Measurements from ENCODE around the gene PKDCC. TPM values are rescaled to one million over a fixed set of nuclear protein-coding genes. Genes with fewer than 3 reads are reported as not detected.
A peak's percentile ranks its signal among the peaks of the same experiment; 100 is the strongest.

PKDCC gene
- total RNA-seq, 1 donor from 2014 or later = 9.6 TPM

DNA sequence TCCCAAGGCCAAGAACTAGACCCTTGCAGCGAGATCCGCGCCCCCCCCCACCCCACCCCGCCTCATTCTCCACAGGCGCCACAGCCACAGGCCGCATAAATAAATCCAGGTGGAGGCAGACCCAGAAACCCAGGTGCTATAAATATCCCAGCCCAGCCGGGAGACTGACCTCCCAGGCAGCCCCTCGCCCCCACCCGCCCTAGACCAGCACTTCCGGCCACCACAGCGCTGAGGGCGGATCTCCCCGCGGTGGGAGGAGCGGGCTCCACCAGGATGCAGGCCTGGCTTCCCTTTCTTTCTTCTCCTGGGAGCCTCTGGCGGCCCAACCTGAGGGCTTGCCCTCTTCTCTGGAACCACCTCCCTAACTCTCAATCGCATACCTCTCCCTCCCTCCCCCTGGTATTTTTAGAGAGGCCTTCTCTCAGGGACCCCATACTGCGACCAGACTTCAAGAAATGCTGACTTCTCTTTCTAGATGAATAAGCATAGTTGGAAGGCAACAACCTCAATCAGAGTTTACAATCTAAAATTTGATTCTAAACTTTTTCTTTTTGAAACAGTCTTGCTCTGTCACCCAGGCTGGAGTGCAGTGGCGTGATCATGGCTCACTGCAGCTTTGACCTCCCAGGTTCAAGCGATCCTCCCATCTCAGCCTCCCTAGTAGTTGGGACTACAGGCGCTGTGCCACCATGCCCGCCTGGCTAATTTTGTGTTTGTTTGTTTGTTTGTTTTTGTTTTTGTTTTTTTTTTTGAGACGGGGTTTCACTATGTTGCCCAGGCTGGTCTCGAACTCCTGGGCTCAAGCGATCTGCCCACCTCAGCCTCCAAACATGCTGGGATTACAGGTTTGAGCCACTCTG is 55.0 kb downstream of the PKDCC start:
- peak; percentile 72 for DNase-seq (ENCODE audit: low spot score)
- H3K4me3 Mint-ChIP-seq (ENCODE audit: unreplicated experiment) = peak overlapping the region; percentile 38
- TF ChIP-seq, protein P1, sequence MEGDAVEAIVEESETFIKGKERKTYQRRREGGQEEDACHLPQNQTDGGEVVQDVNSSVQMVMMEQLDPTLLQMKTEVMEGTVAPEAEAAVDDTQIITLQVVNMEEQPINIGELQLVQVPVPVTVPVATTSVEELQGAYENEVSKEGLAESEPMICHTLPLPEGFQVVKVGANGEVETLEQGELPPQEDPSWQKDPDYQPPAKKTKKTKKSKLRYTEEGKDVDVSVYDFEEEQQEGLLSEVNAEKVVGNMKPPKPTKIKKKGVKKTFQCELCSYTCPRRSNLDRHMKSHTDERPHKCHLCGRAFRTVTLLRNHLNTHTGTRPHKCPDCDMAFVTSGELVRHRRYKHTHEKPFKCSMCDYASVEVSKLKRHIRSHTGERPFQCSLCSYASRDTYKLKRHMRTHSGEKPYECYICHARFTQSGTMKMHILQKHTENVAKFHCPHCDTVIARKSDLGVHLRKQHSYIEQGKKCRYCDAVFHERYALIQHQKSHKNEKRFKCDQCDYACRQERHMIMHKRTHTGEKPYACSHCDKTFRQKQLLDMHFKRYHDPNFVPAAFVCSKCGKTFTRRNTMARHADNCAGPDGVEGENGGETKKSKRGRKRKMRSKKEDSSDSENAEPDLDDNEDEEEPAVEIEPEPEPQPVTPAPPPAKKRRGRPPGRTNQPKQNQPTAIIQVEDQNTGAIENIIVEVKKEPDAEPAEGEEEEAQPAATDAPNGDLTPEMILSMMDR (IDR thresholded peaks at IDR 0.05; ENCODE audit: unreplicated experiment) = no peak
- peaks cover 15% of the 10 kb centered on the region for H3K4me1 Mint-ChIP-seq (ENCODE audit: unreplicated experiment)
- peak overlapping the region; percentile 81 for H3K27ac Mint-ChIP-seq (ENCODE audit: unreplicated experiment)
- no peaks in the 10 kb centered on the region for H3K9me3 Mint-ChIP-seq (ENCODE audit: unreplicated experiment)
- peaks cover 24% of the 10 kb centered on the region for H3K27me3 Mint-ChIP-seq (ENCODE audit: unreplicated experiment)
- peaks cover 8% of the 10 kb centered on the region for H3K36me3 Mint-ChIP-seq (ENCODE audit: low read depth, unreplicated experiment)

DNA sequence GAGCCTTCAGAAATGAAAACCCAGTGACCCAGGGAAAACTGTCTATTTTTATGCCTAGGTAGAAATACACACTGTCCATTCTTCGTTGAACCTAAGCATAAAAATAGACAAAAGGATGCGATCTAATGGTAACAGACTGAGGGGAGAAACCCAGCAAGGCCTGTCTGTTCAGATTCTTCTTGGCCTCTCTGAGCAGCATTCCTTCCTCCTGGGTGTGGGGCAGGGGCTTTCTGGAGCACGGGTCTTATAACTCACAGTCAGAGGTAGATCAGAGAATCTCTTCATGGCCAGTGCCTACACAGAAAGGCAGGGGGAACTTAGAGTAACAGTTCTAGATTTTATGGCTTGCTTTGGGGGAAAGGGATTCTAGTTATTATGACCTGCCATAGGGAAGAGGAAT is 56.0 kb downstream of the PKDCC start:
- Mint-ChIP-seq H3K4me1 (ENCODE audit: unreplicated experiment) (peaks cover 15% of the 10 kb centered on the region), H3K36me3 (ENCODE audit: low read depth, unreplicated experiment) (peaks cover 8% of the 10 kb centered on the region), H3K9me3 (ENCODE audit: unreplicated experiment) (no peaks in the 10 kb centered on the region), H3K27me3 (ENCODE audit: unreplicated experiment) (peaks cover 22% of the 10 kb centered on the region), H3K4me3 (ENCODE audit: unreplicated experiment) (no peak overlapping the region), H3K27ac (ENCODE audit: unreplicated experiment) (no peak overlapping the region)
- DNase-seq (ENCODE audit: low spot score) = no peak
- TF ChIP-seq, protein P1 (IDR thresholded peaks at IDR 0.05; ENCODE audit: unreplicated experiment) = no peak

DNA sequence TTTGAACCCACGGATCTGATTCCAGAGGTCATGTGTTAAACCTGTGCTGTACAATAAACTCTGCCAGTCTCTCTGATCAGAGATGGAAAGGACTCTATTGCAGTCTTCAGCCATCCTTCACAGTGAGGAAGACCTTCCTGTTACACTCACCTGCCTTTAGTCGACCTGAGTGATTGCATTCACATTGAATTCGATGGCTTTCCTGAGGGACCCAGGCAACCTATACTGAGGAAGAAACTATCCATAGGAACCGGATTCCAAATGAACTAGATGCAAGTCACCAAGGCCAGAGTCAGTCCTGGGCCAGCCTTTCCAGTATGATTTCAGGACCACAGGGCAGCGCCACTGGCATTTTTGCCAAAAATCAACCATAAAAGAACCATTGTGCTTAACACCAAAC is 56.8 kb downstream of the PKDCC start:
- Mint-ChIP-seq H3K27ac (ENCODE audit: unreplicated experiment) (no peak overlapping the region), H3K9me3 (ENCODE audit: unreplicated experiment) (no peaks in the 10 kb centered on the region), H3K4me3 (ENCODE audit: unreplicated experiment) (no peak overlapping the region), H3K4me1 (ENCODE audit: unreplicated experiment) (peaks cover 15% of the 10 kb centered on the region), H3K36me3 (ENCODE audit: low read depth, unreplicated experiment) (peaks cover 8% of the 10 kb centered on the region), H3K27me3 (ENCODE audit: unreplicated experiment) (peaks cover 22% of the 10 kb centered on the region)
- no peak for DNase-seq (ENCODE audit: low spot score)
- TF ChIP-seq, protein P1 (IDR thresholded peaks at IDR 0.05; ENCODE audit: unreplicated experiment) = no peak

DNA sequence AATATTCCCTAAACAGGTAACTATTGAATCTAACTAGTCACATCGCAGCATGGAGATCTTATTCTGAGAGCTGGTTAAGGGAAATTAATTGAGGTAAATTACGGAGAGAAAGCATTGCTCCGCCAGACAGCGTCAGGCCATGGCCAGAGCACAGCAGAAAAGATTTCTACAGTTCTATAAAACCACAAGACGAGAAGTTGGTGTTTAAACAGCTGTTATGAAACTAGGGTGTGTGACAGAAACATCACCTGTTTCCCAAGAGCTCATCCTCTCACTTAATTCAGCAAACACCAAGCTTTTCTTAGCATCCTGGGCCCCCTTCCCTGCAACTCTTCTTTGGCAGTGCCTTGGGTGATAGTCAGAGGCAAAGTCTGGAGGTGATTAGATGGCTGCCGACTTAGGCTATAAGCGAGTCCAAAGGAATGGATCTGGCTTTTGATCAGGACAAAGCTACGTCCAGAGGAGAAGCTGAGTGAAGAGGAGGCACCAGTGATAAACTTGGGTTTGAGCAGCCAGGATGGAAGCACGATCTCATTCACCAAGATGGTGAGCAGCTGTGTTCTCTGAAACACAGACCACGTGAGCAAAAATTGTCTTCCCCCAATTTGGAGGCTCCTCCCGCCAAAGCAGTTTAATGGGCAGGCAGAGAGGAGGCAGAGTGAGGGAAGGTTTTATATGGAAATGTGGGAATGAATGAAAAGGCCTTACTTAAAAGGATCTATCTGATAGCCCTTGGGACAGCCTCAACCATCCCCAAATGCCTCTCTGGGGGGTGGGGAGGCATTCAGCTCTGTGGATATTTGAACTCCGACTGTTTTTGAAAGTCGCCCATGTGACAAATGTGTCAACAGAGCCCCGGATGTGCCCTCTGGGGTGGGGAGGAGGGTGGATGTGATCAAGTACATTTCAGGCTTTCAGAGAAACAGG is 57.8 kb downstream of the PKDCC start:
- Mint-ChIP-seq H3K27me3 (ENCODE audit: unreplicated experiment) (peaks cover 12% of the 10 kb centered on the region), H3K9me3 (ENCODE audit: unreplicated experiment) (no peaks in the 10 kb centered on the region), H3K4me3 (ENCODE audit: unreplicated experiment) (no peak overlapping the region), H3K36me3 (ENCODE audit: low read depth, unreplicated experiment) (peaks cover under 1% of the 10 kb centered on the region), H3K4me1 (ENCODE audit: unreplicated experiment) (peaks cover 8% of the 10 kb centered on the region), H3K27ac (ENCODE audit: unreplicated experiment) (peak overlapping the region; percentile 38)
- TF ChIP-seq, protein P1 (IDR thresholded peaks at IDR 0.05; ENCODE audit: unreplicated experiment) = no peak
- no peak for DNase-seq (ENCODE audit: low spot score)

Data from endothelial cell (in vitro differentiated cells).